ENCODE results near the gene UBE2J1.

- TF ChIP-seq TAF1 (conservative IDR thresholded peaks at IDR 0.05) (peak; percentile 82), REST (IDR thresholded peaks at IDR 0.05) (peak; percentile 76), CTCF (IDR thresholded peaks at IDR 0.05; ENCODE audit: low read depth, low read length, missing input control) (no peak), EGR1 (IDR thresholded peaks at IDR 0.05; ENCODE audit: low read depth in 2 of 2) (peak in 1 of 2 donors; percentile 63), YY1 (IDR thresholded peaks at IDR 0.05) (no peak), ZBTB33 (IDR thresholded peaks at IDR 0.05) (no peak)
These were observed at the start of gene UBE2J1 for GRCh38 chr6:89352278-89353117.

Measured in liver (tissue), 3 donors.